Activated CD8-positive, alpha-beta T cell treated with anti-CD3 and anti-CD28 coated beads for 36 hours (primary cell): Measurements from ENCODE around the gene SLX4IP. TPM values are rescaled to one million over a fixed set of nuclear protein-coding genes. Genes with fewer than 3 reads are reported as not detected.
"Not testable (repeated sequence)": the region's sequence is repeated elsewhere in the genome, so short reads cannot be mapped to it uniquely, and the experiment has no call there.

Experiments used
- ATAC-seq: fragments of 200-7000 bp; cut with Tn5 transposase; one replicate; pipeline ENCODE4 v1.10.0; 2021; ENCODE audit warnings: mild to moderate bottlenecking, moderate library complexity
- CTCF ChIA-PET: fragments of 350-600 bp; sonication (Branson Sonifier 250); formaldehyde crosslinking; loops from one replicate; lab custom pipeline; 2021; ENCODE audit warnings: antibody characterized with exemption; lab: Charles Lee
- POLR2A ChIA-PET: fragments of 350-600 bp; sonication (Branson Sonifier 250); formaldehyde crosslinking; loops from one replicate; lab custom pipeline; 2021; ENCODE audit warnings: antibody characterized with exemption; lab: Charles Lee
- DNase-seq: peaks from one replicate; pipeline ENCODE4 v3.0.0-alpha.2; 2020
- H3K27ac Mint-ChIP-seq: one replicate; pipeline ENCODE4 v1.8.0; 2021; ENCODE audit warnings: mild to moderate bottlenecking, mixed read lengths
- H3K27me3 Mint-ChIP-seq: one replicate; pipeline ENCODE4 v1.8.0; 2021; ENCODE audit warnings: mixed read lengths
- H3K36me3 Mint-ChIP-seq: one replicate; pipeline ENCODE4 v1.8.0; 2021; ENCODE audit warnings: low read depth, mixed read lengths
- H3K4me1 Mint-ChIP-seq: one replicate; pipeline ENCODE4 v1.8.0; 2021; ENCODE audit warnings: low read depth, mixed read lengths
- H3K4me3 Mint-ChIP-seq: one replicate; pipeline ENCODE4 v1.8.0; 2021; ENCODE audit warnings: mild to moderate bottlenecking, moderate library complexity, mixed read lengths
- H3K9me3 Mint-ChIP-seq: one replicate; pipeline ENCODE4 v1.8.0; 2021; ENCODE audit warnings: mixed read lengths
- CTCF ChIP-seq: fragments of 200-600 bp; IDR thresholded peaks from one replicate; pipeline ENCODE4 v1.8.0; 2022; ENCODE audit warnings: antibody characterized with exemption, mild to moderate bottlenecking
- intact Hi-C: fragments of 100-400 bp; cut with micrococcal nuclease; formaldehyde crosslinking; loops from one replicate; pipeline ENCODE4 v1.10.0; 2022
- total RNA-seq, 2 experiments: library from RNA; stranded (reverse); gene quantifications; one replicate each; pipeline ENCODE4 v1.2.3, GENCODE V29; 2021

The SLX4IP gene
- total RNA-seq, 2 experiments from 2014 or later: 6.5 to 7.3 TPM

GRCh38 chr20:10586296-10586695, 151.2 kb downstream of the SLX4IP start:
- ChIA-PET POLR2A (no interaction called here), CTCF (interaction anchor here (1.3 to 2.3 kb wide), 2 partner anchors 9 to 33 kb away, joined by 4 to 5 read pairs; no protein-coding TSS in a partner anchor)
- Mint-ChIP-seq H3K4me1 (no peaks in the 10 kb centered on the region), H3K27me3 (no peaks in the 10 kb centered on the region), H3K27ac (no peak overlapping the region), H3K4me3 (no peak overlapping the region), H3K36me3 (peaks cover 2% of the 10 kb centered on the region), H3K9me3 (no peaks in the 10 kb centered on the region)
- DNase-seq: no peak
- no peak for ATAC-seq
- TF ChIP-seq CTCF: no peak
- intact Hi-C loops: no loop called here

GRCh38 chr20:10590446-10590845, 155.3 kb downstream of the SLX4IP start:
- intact Hi-C loops, ATAC-seq, H3K27me3 Mint-ChIP-seq, DNase-seq, CTCF ChIA-PET, H3K4me1 Mint-ChIP-seq, POLR2A ChIA-PET, H3K27ac Mint-ChIP-seq, H3K9me3 Mint-ChIP-seq, H3K36me3 Mint-ChIP-seq, H3K4me3 Mint-ChIP-seq: not testable (repeated sequence)

GRCh38 chr20:10590950-10591671, 156.0 kb downstream of the SLX4IP start:
- no peaks in the 10 kb centered on the region for H3K27me3 Mint-ChIP-seq
- ATAC-seq (no peak), DNase-seq (no peak)
- no peak overlapping the region for H3K27ac Mint-ChIP-seq
- TF ChIP-seq CTCF: no peak
- intact Hi-C loops: no loop called here
- POLR2A ChIA-PET: no interaction called here
- CTCF ChIA-PET: no interaction called here
- peaks cover 2% of the 10 kb centered on the region for H3K36me3 Mint-ChIP-seq
- H3K4me3 Mint-ChIP-seq: no peak overlapping the region
- no peaks in the 10 kb centered on the region for H3K4me1 Mint-ChIP-seq
- no peaks in the 10 kb centered on the region for H3K9me3 Mint-ChIP-seq

- Mint-ChIP-seq H3K4me3 (no peak overlapping the region), H3K27ac (no peak overlapping the region), H3K9me3 (no peaks in the 10 kb centered on the region), H3K4me1 (no peaks in the 10 kb centered on the region), H3K36me3 (no peaks in the 10 kb centered on the region), H3K27me3 (no peaks in the 10 kb centered on the region)
- no peak for TF ChIP-seq CTCF
- DNase-seq (no peak), ATAC-seq (no peak)
- POLR2A ChIA-PET: no interaction called here
- CTCF ChIA-PET: no interaction called here
- intact Hi-C loops: no loop called here
These were observed 156.9 kb downstream of the SLX4IP start for GRCh38 chr20:10591946-10592521.

GRCh38 chr20:10594296-10594868, 159.3 kb downstream of the SLX4IP start:
- ChIA-PET CTCF (no interaction called here), POLR2A (no interaction called here)
- peaks cover 8% of the 10 kb centered on the region for H3K36me3 Mint-ChIP-seq
- H3K27ac Mint-ChIP-seq: no peak overlapping the region
- no peak for TF ChIP-seq CTCF
- ATAC-seq (no peak), DNase-seq (no peak)
- peaks cover 9% of the 10 kb centered on the region for H3K4me1 Mint-ChIP-seq
- H3K9me3 Mint-ChIP-seq: no peaks in the 10 kb centered on the region
- H3K4me3 Mint-ChIP-seq: no peak overlapping the region
- intact Hi-C loops: no loop called here
- H3K27me3 Mint-ChIP-seq: no peaks in the 10 kb centered on the region
